Activated naive CD4-positive, alpha-beta T cell (primary cell): ENCODE measurements around the gene TIMM8A.
"Not testable (repeated sequence)": the region's sequence is repeated elsewhere in the genome, so short reads cannot be mapped to it uniquely, and the experiment has no call there.

Source experiments
- DNase-seq, 4 experiments: peaks; one replicate each; lab custom pipeline; 2025; lab: John Stamatoyannopoulos, UW

Gene TIMM8A

GRCh38 chrX:101359966-101360365 lies 11.4 kb upstream of the TIMM8A start:
- no peak for DNase-seq

GRCh38 chrX:101357166-101357795 lies 8.7 kb upstream of the TIMM8A start:
- no peak for DNase-seq

GRCh38 chrX:101349193-101349562 lies 636 bp upstream of the TIMM8A start:
- no peak for DNase-seq

GRCh38 chrX:101347859-101348451 lies 587 bp downstream of the TIMM8A start:
- DNase-seq: no peak

GRCh38 chrX:101337776-101338271 lies 10.7 kb downstream of the TIMM8A start:
- DNase-seq: no peak

- not testable (repeated sequence) for DNase-seq
Observed at GRCh38 chrX:101334310-101334709, 14.2 kb downstream of the TIMM8A start.

- DNase-seq: not testable (repeated sequence)
Observed at GRCh38 chrX:101326600-101326999, 21.9 kb downstream of the TIMM8A start.

GRCh38 chrX:101303790-101304189 lies 44.8 kb downstream of the TIMM8A start:
- DNase-seq: no peak
